Stimulated activated CD8-positive, alpha-beta memory T cell treated with anti-CD3 and anti-CD28 coated beads, Interleukin-12 subunit alpha, Interleukin-12 subunit beta, amount 100 ng/mL, for 4 hours (primary cell): ENCODE results near the gene SKAP2.

Source experiments
- DNase-seq: peaks from one replicate; pipeline ENCODE4 v3.0.0-alpha.2; 2020; ENCODE audit warnings: low read depth

The SKAP2 gene

GRCh38 chr7:26694713-26695112, 169.7 kb downstream of the SKAP2 start:
- DNase-seq: no peak

DNA sequence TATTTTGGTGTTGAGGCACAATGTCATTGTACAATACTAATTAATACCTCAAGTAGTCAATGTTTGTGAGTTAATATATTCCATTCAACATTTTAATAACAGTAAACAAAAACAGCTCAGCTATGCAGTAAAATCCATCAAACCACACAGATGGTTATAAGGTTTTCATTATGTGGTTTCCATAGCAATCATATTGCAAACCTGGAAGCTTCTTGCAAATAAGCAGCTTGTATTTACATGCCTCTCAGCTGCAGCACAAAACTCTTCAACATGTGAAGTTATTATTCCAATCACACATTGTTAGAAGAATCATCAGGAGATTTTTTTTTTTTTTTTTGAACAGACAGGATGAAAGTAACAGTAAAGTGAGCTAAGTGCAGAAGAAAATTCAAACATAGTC, 170.2 kb downstream of the SKAP2 start:
- no peak for DNase-seq

- DNase-seq: no peak
Measured at GRCh38 chr7:26691886-26692285, 172.5 kb downstream of the SKAP2 start.

GRCh38 chr7:26691406-26691805, 173.0 kb downstream of the SKAP2 start:
- DNase-seq: no peak

GRCh38 chr7:26690135-26690805, 174.1 kb downstream of the SKAP2 start:
- no peak for DNase-seq

DNA sequence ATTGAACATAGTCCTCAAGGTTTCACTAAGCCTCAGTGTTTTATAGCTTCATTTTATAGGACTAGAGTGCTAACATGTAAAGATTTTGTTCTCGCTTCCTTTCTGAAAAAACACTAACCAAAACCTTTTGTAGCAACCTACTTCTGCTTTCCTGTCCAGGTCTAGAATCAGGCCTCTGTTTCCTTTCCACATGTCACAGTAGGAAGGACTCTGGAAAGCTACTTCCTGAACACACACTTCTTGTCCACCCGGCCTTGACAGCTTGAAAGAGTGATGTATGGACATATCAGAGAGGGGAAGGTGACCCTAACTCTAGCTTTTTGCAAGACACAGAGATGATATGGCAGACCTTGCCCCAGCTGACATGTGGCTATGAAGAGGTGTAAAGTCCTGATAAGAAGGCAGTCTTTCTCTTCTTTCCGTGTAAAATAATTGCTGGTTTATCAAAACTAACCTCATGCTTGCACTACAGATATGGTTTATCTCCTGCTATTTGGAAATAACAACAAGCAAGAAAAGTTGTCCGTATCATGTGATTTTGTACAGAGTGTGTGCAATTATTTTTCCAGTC, 175.4 kb downstream of the SKAP2 start:
- DNase-seq: no peak

DNA sequence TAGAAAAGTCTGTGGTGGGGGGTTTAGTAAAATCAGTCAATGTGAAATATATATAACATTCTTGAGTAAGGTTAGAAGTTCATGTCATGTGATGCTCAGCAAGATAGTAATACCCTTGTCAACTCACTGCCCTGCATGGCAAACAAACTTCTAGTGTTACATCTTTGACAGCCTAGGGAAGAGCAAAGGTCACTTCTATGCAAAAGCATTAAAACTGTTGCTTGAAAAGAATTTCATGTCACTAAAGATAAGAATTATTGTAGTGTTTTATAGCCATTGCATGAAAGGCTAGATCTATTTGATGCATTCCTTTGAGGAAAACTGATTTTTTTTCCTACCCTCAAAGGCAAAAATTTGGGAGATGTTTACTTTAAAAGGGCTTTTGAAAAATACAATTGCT, 176.0 kb downstream of the SKAP2 start:
- DNase-seq: no peak

- no peak for DNase-seq
Measured at GRCh38 chr7:26687032-26687431, 177.4 kb downstream of the SKAP2 start.

GRCh38 chr7:26686448-26686981, 177.9 kb downstream of the SKAP2 start:
- no peak for DNase-seq

DNA sequence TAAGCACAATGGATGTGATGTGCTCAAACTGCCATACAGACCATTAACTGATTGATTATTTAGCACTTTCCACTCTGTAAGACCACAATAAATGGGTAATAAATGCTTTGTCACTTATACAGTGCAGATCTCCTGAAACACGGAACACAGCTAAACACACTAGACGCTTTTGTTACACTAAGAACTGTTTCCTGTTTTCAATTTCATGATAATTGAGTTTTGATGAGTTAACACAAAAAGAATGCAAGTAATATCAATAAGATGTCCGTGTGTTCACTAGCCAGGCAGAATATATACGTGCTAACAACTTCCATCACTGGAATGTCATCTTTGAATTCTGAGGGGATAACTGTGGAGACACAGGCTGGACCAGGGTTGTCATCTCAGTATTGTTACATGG, 178.8 kb downstream of the SKAP2 start:
- DNase-seq: no peak

- DNase-seq: no peak
Measured at GRCh38 chr7:26684447-26684846, 179.9 kb downstream of the SKAP2 start.

DNA sequence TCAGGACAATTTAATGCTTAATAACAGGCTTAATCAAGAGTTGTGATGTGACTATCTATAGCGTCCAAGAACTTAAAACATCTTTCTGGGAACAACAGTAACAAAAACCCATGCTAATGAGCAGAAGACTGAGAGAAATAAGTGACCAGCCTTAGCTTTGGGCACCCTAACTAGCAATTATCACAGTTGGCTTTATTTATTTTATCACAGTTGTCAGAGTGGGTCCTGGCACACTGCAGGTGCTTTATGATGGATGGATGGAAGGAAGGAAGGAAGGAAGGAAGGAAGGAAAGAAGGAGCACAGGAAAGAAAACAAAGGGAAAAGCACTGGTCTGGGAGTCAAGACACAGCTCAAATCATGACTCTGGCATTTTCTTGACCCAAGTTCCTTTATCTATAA, 181.1 kb downstream of the SKAP2 start:
- no peak for DNase-seq

DNA sequence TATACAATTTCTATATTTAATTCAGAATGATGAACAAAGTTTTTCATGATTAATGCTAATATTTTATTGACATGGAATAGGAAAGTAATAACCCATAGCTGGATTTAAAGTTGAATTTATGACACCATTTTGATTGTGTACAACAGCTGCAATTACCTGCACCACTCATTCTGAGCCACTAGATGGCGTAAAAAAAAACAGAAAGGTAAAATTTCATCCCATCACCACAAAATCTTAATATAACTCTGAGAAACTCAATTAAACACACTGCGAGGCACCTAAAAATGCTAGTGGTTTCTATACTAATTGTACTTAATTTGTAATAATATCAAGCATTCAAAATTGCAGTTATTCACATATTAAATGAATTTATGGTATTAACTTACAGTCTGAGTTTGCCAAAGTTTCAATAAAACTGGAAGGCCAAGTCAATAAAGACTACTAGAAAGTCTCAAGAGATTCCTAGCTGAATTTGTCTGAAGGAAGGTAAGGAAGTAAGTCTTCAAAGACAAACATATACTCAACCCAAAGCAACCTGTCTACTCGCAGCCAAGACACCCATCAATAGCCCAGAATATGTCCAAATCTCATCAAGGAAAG, 182.5 kb downstream of the SKAP2 start:
- no peak for DNase-seq

- no peak for DNase-seq
Measured at GRCh38 chr7:26680587-26680986, 183.8 kb downstream of the SKAP2 start.

DNA sequence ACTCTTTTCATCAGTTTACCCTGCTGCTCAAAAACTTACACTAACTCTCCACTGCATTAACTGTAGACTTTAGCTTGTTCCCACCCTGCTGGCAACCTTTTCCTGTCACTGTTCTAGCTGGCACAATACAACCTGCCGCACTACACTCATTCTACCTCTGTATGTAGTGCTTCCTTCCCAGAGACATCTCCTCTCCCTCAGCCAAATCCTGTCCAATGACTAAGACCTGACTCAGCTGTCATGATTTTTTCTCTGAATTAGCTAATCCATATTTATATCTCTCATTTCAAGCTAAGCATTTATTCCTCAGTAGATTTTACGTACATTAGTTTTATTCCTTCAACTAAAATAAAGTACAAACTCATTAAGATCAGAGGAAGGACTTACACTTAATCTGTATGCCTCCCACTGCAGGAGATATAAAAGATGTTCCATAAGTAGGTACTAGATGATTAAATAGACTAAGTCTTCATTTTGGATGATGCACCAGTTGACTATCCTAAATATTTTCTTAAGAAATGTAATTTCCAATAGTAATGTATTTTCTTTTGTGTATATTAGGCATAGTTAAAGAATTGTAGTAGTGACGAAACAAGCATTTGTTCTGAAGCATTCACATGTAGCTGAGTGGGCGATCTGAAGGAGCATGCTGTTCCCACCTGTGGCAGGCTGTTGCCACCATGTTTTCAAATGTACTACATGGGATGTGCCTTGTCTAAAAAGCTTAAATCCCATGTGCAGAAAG, 189.1 kb downstream of the SKAP2 start:
- DNase-seq: no peak

GRCh38 chr7:26673858-26674257, 190.5 kb downstream of the SKAP2 start:
- no peak for DNase-seq

- no peak for DNase-seq
Measured at GRCh38 chr7:26673271-26673670, 191.1 kb downstream of the SKAP2 start.

DNA sequence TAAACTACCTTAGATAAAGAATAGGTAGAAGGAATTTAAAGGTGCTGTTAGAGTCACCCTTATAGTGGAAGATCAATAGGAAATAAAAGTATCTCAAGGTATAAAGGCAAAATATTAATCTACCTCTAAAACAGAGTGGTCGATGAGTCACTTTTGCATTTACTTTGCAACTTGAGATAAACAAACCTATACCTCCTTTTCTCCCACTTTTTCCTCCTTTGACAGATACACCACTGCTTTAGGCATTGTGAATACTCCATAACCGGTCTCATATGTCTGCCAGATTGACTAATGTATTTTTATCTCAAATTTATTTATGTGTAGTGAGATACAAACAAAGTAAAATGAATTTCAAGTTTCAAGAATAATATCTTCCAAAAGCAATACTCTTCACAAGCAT, 193.5 kb downstream of the SKAP2 start:
- DNase-seq: no peak

GRCh38 chr7:26670290-26670689, 194.1 kb downstream of the SKAP2 start:
- no peak for DNase-seq

GRCh38 chr7:26668821-26669220, 195.6 kb downstream of the SKAP2 start:
- no peak for DNase-seq

- DNase-seq: no peak
Measured at GRCh38 chr7:26667514-26668133, 196.8 kb downstream of the SKAP2 start.

DNA sequence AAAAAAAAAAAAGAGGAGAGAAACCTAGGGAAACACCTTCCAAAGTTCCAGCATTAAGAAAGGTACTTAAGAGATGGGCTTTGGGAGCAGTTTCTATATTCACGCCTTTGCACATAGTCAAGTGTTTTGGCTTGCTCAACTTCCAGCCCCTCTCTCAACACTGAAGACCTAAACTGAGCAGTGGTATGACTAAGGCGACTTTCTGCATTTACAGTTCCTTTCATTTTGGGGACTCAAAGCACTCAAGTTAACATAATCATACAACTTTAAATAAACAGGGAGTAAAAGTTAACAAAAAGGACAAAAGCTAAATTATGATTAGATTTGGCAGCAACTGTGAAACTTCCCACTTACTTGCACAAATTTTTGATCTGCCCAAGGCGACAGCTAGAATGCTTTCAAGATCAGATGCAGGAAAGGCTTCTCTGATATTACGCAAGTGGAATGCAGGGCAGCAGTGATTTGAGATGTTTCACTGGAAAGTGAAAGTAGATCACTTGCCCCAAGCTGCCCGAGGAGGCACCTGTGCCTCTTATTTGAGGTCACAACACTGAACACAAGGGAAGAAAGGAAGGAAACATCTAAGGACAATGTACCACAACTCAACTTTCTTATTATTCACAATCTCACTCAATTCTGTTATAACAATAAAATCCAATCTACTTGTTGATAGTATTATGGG, 199.5 kb downstream of the SKAP2 start:
- no peak for DNase-seq
